HCT116 (cell line): ENCODE results near the gene RHEB. TPM values are rescaled to one million over a fixed set of nuclear protein-coding genes. Genes with fewer than 3 reads are reported as not detected.

Source experiments
- ATAC-seq: fragments of 200-7000 bp; cut with Tn5 transposase; 2 replicates; pipeline ENCODE4 v1.9.1; 2020; ENCODE audit warnings: mild to moderate bottlenecking, moderate library complexity
- BruUV-seq: library from RNA; stranded (reverse); fragments of 400-500 nt; replicated peaks from 2 replicates; lab custom pipeline; 2021; lab: Mats Ljungman, UMichigan
- CTCF ChIA-PET: fragments of 300-600 bp; sonication (Branson Sonifier 250); formaldehyde crosslinking; loops from one replicate; lab custom pipeline; 2021; ENCODE audit warnings: antibody characterized with exemption; lab: Charles Lee
- POLR2A ChIA-PET: fragments of 300-600, 350-600 bp; sonication (Branson Sonifier 250); formaldehyde crosslinking; loops from one replicate; lab custom pipeline; 2021; ENCODE audit warnings: antibody characterized with exemption; lab: Charles Lee
- RAD21 ChIA-PET, 2 experiments: fragments of 300-600 bp; sonication (Branson Sonifier 250); formaldehyde crosslinking; loops; one replicate each; lab custom pipeline; 2023; ENCODE audit warnings: low total read pairs in 2 of 2; ENCODE audit not compliant: uncharacterized antibody in 2 of 2, unreplicated experiment in 2 of 2, low non-redundant PET in 1 of 2; lab: Charles Lee
- DNase-seq: peaks from one replicate; pipeline ENCODE4 v3.0.0-alpha.2; 2010; ENCODE audit warnings: low read depth, low spot score
- H2AFZ ChIP-seq: fragments of 200-600 bp; shearing (Covaris generic), sonication (generic); 2 replicates; pipeline ENCODE4 v1.6.1; 2017; ENCODE audit warnings: low read depth, mixed run types, mixed read lengths, antibody characterized with exemption, low read length; ENCODE audit not compliant: poor library complexity, severe bottlenecking
- H3K27ac ChIP-seq: 2 replicates; pipeline ENCODE4 v1.5.1; 2012; ENCODE audit warnings: low read depth, low read length
- H3K27me3 ChIP-seq: fragments of 200-600 bp; sonication (generic); 2 replicates; pipeline ENCODE4 v1.6.1; 2016; ENCODE audit warnings: mixed run types, low read length, mixed read lengths; ENCODE audit not compliant: insufficient read depth
- H3K36me3 ChIP-seq, 2 experiments: fragments of 200-500 bp in 1 of 2; fragments of 200-600 bp in 1 of 2; sonication (Bioruptor generic) in 1 of 2; sonication (generic) in 1 of 2; 2 replicates each; pipeline versions ENCODE4 v1.5.1 to v1.6.1; 2014 to 2016; ENCODE audit warnings: low read length in 2 of 2, inconsistent platforms in 1 of 2, mixed read lengths in 1 of 2, mixed run types in 1 of 2; ENCODE audit not compliant: insufficient read depth in 2 of 2, control insufficient read depth in 1 of 2
- H3K4me1 ChIP-seq, 2 experiments: fragments of 200-600 bp in 1 of 2; sonication (generic) in 1 of 2; 2 replicates each; pipeline versions ENCODE4 v1.5.1 to v1.6.1; 2012 to 2017; ENCODE audit warnings: low read length in 2 of 2, inconsistent platforms in 1 of 2, mild to moderate bottlenecking in 1 of 2, mixed read lengths in 1 of 2, mixed run types in 1 of 2, moderate library complexity in 1 of 2; ENCODE audit not compliant: insufficient read depth in 2 of 2, control insufficient read depth in 1 of 2
- H3K4me2 ChIP-seq: fragments of 200-600 bp; sonication (generic); 2 replicates; pipeline ENCODE4 v1.6.1; 2017; ENCODE audit warnings: mixed run types, low read length, mixed read lengths
- H3K4me3 ChIP-seq, 2 experiments: fragments of 200-600 bp in 1 of 2; sonication (generic) in 1 of 2; replicated peaks in 1 of 2; 2 replicates each; pipeline ENCODE4 v1.5.1; 2011 to 2016; ENCODE audit warnings: low read length in 2 of 2, control low read depth in 1 of 2, low read depth in 1 of 2, mild to moderate bottlenecking in 1 of 2, mixed read lengths in 1 of 2, mixed run types in 1 of 2
- H3K79me2 ChIP-seq: fragments of 200-600 bp; sonication (generic); 2 replicates; pipeline ENCODE4 v1.6.1; 2017; ENCODE audit warnings: mild to moderate bottlenecking, mixed run types, low read length, moderate library complexity, mixed read lengths; ENCODE audit not compliant: insufficient read depth
- H3K9ac ChIP-seq: fragments of 200-600 bp; sonication (generic); 2 replicates; pipeline ENCODE4 v1.6.1; 2016; ENCODE audit warnings: low read length, mixed read lengths
- H3K9me2 ChIP-seq: fragments of 200-600 bp; sonication (generic), shearing (Covaris generic); 2 replicates; pipeline ENCODE4 v1.6.1; 2017; ENCODE audit warnings: mixed run types, mild to moderate bottlenecking, moderate library complexity; ENCODE audit not compliant: insufficient read depth
- H3K9me3 ChIP-seq, 2 experiments: fragments of 200-500 bp in 1 of 2; fragments of 200-600 bp in 1 of 2; sonication (Bioruptor generic) in 1 of 2; sonication (generic) in 1 of 2; 2 replicates each; pipeline ENCODE4 v1.6.1; 2014 to 2017; ENCODE audit warnings: low read length in 2 of 2, mixed read lengths in 2 of 2, inconsistent platforms in 1 of 2, low read depth in 1 of 2, mild to moderate bottlenecking in 1 of 2, mixed run types in 1 of 2, moderate library complexity in 1 of 2; ENCODE audit not compliant: control insufficient read depth in 1 of 2, insufficient read depth in 1 of 2
- H4K20me1 ChIP-seq: fragments of 200-600 bp; sonication (generic), shearing (Covaris generic); 2 replicates; pipeline ENCODE4 v1.6.1; 2017; ENCODE audit warnings: mixed run types, mild to moderate bottlenecking, moderate library complexity; ENCODE audit not compliant: insufficient read depth
- CEBPB ChIP-seq: IDR thresholded peaks from 2 replicates; pipeline ENCODE4 v1.6.1; 2012; ENCODE audit warnings: low read depth
- EGR1 ChIP-seq: IDR thresholded peaks from 2 replicates; pipeline ENCODE4 v1.6.1; 2012; ENCODE audit warnings: low read depth
- ELF1 ChIP-seq: IDR thresholded peaks from 2 replicates; pipeline ENCODE4 v1.6.1; 2012; ENCODE audit warnings: low read depth, borderline replicate concordance
- EZH2 ChIP-seq: fragments of 200-600 bp; sonication (generic); IDR thresholded peaks from 2 replicates; pipeline ENCODE4 v1.6.1; 2017; ENCODE audit warnings: antibody characterized with exemption, mixed run types
- FOSL1 ChIP-seq: IDR thresholded peaks from 2 replicates; pipeline ENCODE4 v1.6.1; 2012; ENCODE audit warnings: low read depth
- JUND ChIP-seq: IDR thresholded peaks from 2 replicates; pipeline ENCODE4 v1.6.1; 2012
- POLR2AphosphoS5 ChIP-seq: IDR thresholded peaks from 2 replicates; pipeline ENCODE4 v1.6.1; 2011; ENCODE audit warnings: mild to moderate bottlenecking, low read depth, low read length, moderate library complexity
- RAD21 ChIP-seq: IDR thresholded peaks from 2 replicates; pipeline ENCODE4 v1.6.1; 2012; ENCODE audit warnings: low read depth, mild to moderate bottlenecking
- SP1 ChIP-seq: IDR thresholded peaks from 2 replicates; pipeline ENCODE4 v1.6.1; 2012; ENCODE audit warnings: low read depth
- TCF7L2 ChIP-seq: IDR thresholded peaks from 2 replicates; pipeline ENCODE4 v1.7.0; 2011; ENCODE audit warnings: borderline replicate concordance, inconsistent platforms; ENCODE audit not compliant: insufficient read depth, insufficient read length; ENCODE audit errors: extremely low read depth
- YY1 ChIP-seq: IDR thresholded peaks from 2 replicates; pipeline ENCODE4 v1.6.1; 2011; ENCODE audit warnings: low read length, low read depth, moderate library complexity, mild to moderate bottlenecking; ENCODE audit not compliant: insufficient replicate concordance; ENCODE audit errors: extremely low read depth
- ZFX ChIP-seq: fragments of 450-650 bp; IDR thresholded peaks from 2 replicates; pipeline ENCODE4 v1.6.1; 2017
- ZNF274 ChIP-seq: fragments of 200-500 bp; sonication (Bioruptor generic); IDR thresholded peaks from 2 replicates; pipeline ENCODE4 v1.6.1; 2014; ENCODE audit warnings: mild to moderate bottlenecking, low read depth, low read length, inconsistent platforms
- intact Hi-C: fragments of 100-400 bp; cut with micrococcal nuclease; formaldehyde crosslinking; loops from 2 replicates; pipeline ENCODE4 v1.10.0; 2022
- total RNA-seq: library from RNA; stranded (reverse); gene quantifications from one replicate; pipeline ENCODE4 v1.2.1, GENCODE V29; 2021; ENCODE audit not compliant: unreplicated experiment
- TF ChIP-seq, protein P1 (sequence below): IDR thresholded peaks from 2 replicates; pipeline ENCODE4 v1.6.1; 2011; ENCODE audit warnings: mild to moderate bottlenecking, low read length, moderate library complexity; ENCODE audit not compliant: insufficient replicate concordance; ENCODE audit errors: extremely low read depth
- TF ChIP-seq, protein P2 (sequence below), 3 experiments: fragments of 200-600 bp in 1 of 3; sonication (generic) in 1 of 3; IDR thresholded peaks in 2 of 3; conservative IDR thresholded peaks in 1 of 3; 2 replicates each; pipeline ENCODE4 v1.5.1; 2012 to 2017; ENCODE audit warnings: low read depth in 2 of 3, low read length in 2 of 3, antibody characterized with exemption in 1 of 3, borderline replicate concordance in 1 of 3, control low read depth in 1 of 3, mild to moderate bottlenecking in 1 of 3, mixed read lengths in 1 of 3, mixed run types in 1 of 3, moderate library complexity in 1 of 3; ENCODE audit not compliant: insufficient read depth in 1 of 3
- TF ChIP-seq, protein P3 (sequence below): IDR thresholded peaks from 2 replicates; pipeline ENCODE4 v1.6.1; 2012; ENCODE audit warnings: low read depth
- TF ChIP-seq, protein P4 (sequence below): IDR thresholded peaks from 2 replicates; pipeline ENCODE4 v1.6.1; 2012

RHEB gene
- total RNA-seq, 1 experiment from 2014 or later: 114 TPM

DNA sequence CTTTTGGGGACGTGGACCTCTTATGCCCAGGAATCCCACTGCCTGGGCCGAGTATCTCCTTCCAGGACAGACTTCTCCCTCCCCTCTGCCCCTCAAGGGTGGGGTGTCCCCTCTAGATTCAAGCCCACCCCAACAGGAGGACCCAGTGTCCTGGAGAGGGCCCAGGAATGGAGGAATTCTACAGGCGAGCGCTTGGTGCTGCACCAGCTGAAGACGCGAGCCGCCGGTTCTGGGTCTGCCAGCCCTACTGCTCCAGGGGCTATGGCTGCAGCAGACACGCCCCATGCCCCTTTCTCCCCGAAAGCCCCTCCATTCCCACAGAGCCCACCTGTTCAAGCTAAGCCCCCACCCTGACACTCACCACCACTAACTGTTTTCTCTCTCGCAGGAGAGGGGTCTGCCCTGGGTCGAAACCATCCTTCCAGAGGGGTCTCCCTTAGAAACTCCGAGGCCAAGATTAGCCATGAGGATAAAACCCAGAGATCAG, 88.4 kb downstream of the RHEB start:
- H3K9me3 ChIP-seq: no peaks in the 10 kb centered on the region
- H3K79me2 ChIP-seq: no peaks in the 10 kb centered on the region
- H3K9me2 ChIP-seq: no peaks in the 10 kb centered on the region
- ATAC-seq (no peak), DNase-seq (no peak)
- H3K27ac ChIP-seq: no peak overlapping the region
- intact Hi-C loops: no loop called here
- H4K20me1 ChIP-seq: no peaks in the 10 kb centered on the region
- no peak overlapping the region for H2AFZ ChIP-seq
- CTCF ChIA-PET: no interaction called here
- H3K4me2 ChIP-seq: no peak overlapping the region
- no peak overlapping the region for H3K9ac ChIP-seq
- no peak overlapping the region for H3K4me3 ChIP-seq
- POLR2A ChIA-PET: no interaction called here
- H3K36me3 ChIP-seq: no peaks in the 10 kb centered on the region
- BruUV-seq: no TSS peak
- RAD21 ChIA-PET: no interaction called here
- no peaks in the 10 kb centered on the region for H3K27me3 ChIP-seq
- peaks cover 40 to 47% of the 10 kb centered on the region in 2 experiments for H3K4me1 ChIP-seq
- no peak for TF ChIP-seq CEBPB
- no peak for TF ChIP-seq RAD21
- TF ChIP-seq, protein P1, sequence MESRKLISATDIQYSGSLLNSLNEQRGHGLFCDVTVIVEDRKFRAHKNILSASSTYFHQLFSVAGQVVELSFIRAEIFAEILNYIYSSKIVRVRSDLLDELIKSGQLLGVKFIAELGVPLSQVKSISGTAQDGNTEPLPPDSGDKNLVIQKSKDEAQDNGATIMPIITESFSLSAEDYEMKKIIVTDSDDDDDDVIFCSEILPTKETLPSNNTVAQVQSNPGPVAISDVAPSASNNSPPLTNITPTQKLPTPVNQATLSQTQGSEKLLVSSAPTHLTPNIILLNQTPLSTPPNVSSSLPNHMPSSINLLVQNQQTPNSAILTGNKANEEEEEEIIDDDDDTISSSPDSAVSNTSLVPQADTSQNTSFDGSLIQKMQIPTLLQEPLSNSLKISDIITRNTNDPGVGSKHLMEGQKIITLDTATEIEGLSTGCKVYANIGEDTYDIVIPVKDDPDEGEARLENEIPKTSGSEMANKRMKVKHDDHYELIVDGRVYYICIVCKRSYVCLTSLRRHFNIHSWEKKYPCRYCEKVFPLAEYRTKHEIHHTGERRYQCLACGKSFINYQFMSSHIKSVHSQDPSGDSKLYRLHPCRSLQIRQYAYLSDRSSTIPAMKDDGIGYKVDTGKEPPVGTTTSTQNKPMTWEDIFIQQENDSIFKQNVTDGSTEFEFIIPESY: no peak
- TF ChIP-seq YY1: no peak
- no peak for TF ChIP-seq POLR2AphosphoS5
- TF ChIP-seq ELF1: no peak
- TF ChIP-seq, protein P2, sequence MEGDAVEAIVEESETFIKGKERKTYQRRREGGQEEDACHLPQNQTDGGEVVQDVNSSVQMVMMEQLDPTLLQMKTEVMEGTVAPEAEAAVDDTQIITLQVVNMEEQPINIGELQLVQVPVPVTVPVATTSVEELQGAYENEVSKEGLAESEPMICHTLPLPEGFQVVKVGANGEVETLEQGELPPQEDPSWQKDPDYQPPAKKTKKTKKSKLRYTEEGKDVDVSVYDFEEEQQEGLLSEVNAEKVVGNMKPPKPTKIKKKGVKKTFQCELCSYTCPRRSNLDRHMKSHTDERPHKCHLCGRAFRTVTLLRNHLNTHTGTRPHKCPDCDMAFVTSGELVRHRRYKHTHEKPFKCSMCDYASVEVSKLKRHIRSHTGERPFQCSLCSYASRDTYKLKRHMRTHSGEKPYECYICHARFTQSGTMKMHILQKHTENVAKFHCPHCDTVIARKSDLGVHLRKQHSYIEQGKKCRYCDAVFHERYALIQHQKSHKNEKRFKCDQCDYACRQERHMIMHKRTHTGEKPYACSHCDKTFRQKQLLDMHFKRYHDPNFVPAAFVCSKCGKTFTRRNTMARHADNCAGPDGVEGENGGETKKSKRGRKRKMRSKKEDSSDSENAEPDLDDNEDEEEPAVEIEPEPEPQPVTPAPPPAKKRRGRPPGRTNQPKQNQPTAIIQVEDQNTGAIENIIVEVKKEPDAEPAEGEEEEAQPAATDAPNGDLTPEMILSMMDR (IDR thresholded peaks at IDR 0.05 in 2 of 3, conservative IDR thresholded peaks at IDR 0.05 in 1 of 3; ENCODE audit: borderline replicate concordance in 1 of 3, insufficient read depth in 1 of 3, low read depth in 2 of 3, low read length in 2 of 3): no peak
- TF ChIP-seq EGR1: no peak
- TF ChIP-seq, protein P3, sequence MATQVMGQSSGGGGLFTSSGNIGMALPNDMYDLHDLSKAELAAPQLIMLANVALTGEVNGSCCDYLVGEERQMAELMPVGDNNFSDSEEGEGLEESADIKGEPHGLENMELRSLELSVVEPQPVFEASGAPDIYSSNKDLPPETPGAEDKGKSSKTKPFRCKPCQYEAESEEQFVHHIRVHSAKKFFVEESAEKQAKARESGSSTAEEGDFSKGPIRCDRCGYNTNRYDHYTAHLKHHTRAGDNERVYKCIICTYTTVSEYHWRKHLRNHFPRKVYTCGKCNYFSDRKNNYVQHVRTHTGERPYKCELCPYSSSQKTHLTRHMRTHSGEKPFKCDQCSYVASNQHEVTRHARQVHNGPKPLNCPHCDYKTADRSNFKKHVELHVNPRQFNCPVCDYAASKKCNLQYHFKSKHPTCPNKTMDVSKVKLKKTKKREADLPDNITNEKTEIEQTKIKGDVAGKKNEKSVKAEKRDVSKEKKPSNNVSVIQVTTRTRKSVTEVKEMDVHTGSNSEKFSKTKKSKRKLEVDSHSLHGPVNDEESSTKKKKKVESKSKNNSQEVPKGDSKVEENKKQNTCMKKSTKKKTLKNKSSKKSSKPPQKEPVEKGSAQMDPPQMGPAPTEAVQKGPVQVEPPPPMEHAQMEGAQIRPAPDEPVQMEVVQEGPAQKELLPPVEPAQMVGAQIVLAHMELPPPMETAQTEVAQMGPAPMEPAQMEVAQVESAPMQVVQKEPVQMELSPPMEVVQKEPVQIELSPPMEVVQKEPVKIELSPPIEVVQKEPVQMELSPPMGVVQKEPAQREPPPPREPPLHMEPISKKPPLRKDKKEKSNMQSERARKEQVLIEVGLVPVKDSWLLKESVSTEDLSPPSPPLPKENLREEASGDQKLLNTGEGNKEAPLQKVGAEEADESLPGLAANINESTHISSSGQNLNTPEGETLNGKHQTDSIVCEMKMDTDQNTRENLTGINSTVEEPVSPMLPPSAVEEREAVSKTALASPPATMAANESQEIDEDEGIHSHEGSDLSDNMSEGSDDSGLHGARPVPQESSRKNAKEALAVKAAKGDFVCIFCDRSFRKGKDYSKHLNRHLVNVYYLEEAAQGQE: no peak
- TF ChIP-seq EZH2: no peak
- no peak for TF ChIP-seq TCF7L2
- TF ChIP-seq SP1: no peak
- no peak for TF ChIP-seq ZFX
- TF ChIP-seq, protein P4, sequence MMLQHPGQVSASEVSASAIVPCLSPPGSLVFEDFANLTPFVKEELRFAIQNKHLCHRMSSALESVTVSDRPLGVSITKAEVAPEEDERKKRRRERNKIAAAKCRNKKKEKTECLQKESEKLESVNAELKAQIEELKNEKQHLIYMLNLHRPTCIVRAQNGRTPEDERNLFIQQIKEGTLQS: no peak
- no peak for TF ChIP-seq ZNF274
- TF ChIP-seq FOSL1: no peak
- no peak for TF ChIP-seq JUND
- TF ChIP-seq, all 23 proteins: peak for 0
